ENCODE measurements around the gene MMD2.

GRCh38 chr7:4889682-4890081, 69.3 kb downstream of the MMD2 start:
- TF ChIP-seq CTCF (IDR thresholded peaks at IDR 0.05; ENCODE audit: poor library complexity, severe bottlenecking) (no peak), EP300 (conservative IDR thresholded peaks at IDR 0.05; ENCODE audit: poor library complexity, severe bottlenecking) (no peak), EZH2 (IDR thresholded peaks at IDR 0.05; ENCODE audit: borderline replicate concordance, insufficient read depth, low read length, poor library complexity, severe bottlenecking) (no peak), POLR2AphosphoS5 (IDR thresholded peaks at IDR 0.05) (no peak), MXI1 (conservative IDR thresholded peaks at IDR 0.05; ENCODE audit: poor library complexity, severe bottlenecking) (no peak), TAF1 (IDR thresholded peaks at IDR 0.05; ENCODE audit: low read depth) (no peak), SMC3 (conservative IDR thresholded peaks at IDR 0.05; ENCODE audit: poor library complexity) (no peak)

Measured in neural cell (in vitro differentiated cells).